CMK (cell line): Measurements from ENCODE around the gene CNTRL.
"Not testable (repeated sequence)": the region's sequence is repeated elsewhere in the genome, so short reads cannot be mapped to it uniquely, and the experiment has no call there.

Experiments
- DNase-seq: peaks from one replicate; pipeline ENCODE4 v3.0.0-alpha.2; 2010; ENCODE audit warnings: low read depth

The CNTRL gene

GRCh38 chr9:121133104-121133816 lies 58.5 kb downstream of the CNTRL start:
- DNase-seq: peak; percentile 17

GRCh38 chr9:121135642-121136041 lies 60.9 kb downstream of the CNTRL start:
- DNase-seq: no peak

GRCh38 chr9:121138561-121138960 lies 63.8 kb downstream of the CNTRL start:
- DNase-seq: no peak

- no peak for DNase-seq
These were observed 64.2 kb downstream of the CNTRL start for GRCh38 chr9:121138973-121139372.

- no peak for DNase-seq
These were observed 65.4 kb downstream of the CNTRL start for GRCh38 chr9:121140162-121140561.

GRCh38 chr9:121141306-121141705 lies 66.6 kb downstream of the CNTRL start:
- DNase-seq: no peak

- DNase-seq: no peak
These were observed 67.0 kb downstream of the CNTRL start for GRCh38 chr9:121141706-121142105.

- no peak for DNase-seq
These were observed 69.0 kb downstream of the CNTRL start for GRCh38 chr9:121143771-121144170.

GRCh38 chr9:121144482-121144881 lies 69.7 kb downstream of the CNTRL start:
- DNase-seq: no peak

GRCh38 chr9:121150188-121150587 lies 75.4 kb downstream of the CNTRL start:
- DNase-seq: no peak

GRCh38 chr9:121153642-121154041 lies 78.9 kb downstream of the CNTRL start:
- DNase-seq: no peak

- no peak for DNase-seq
These were observed 80.0 kb downstream of the CNTRL start for GRCh38 chr9:121154782-121155181.

- DNase-seq: no peak
These were observed 81.5 kb downstream of the CNTRL start for GRCh38 chr9:121156263-121156731.

GRCh38 chr9:121157939-121158338 lies 83.2 kb downstream of the CNTRL start:
- no peak for DNase-seq

- no peak for DNase-seq
These were observed 85.3 kb downstream of the CNTRL start for GRCh38 chr9:121160025-121160424.

- no peak for DNase-seq
These were observed 93.3 kb downstream of the CNTRL start for GRCh38 chr9:121168052-121168451.

GRCh38 chr9:121169094-121169601 lies 94.4 kb downstream of the CNTRL start:
- no peak for DNase-seq

- no peak for DNase-seq
These were observed 96.5 kb downstream of the CNTRL start for GRCh38 chr9:121171236-121171635.

GRCh38 chr9:121172726-121173487 lies 98.2 kb downstream of the CNTRL start:
- no peak for DNase-seq

GRCh38 chr9:121173501-121173900 lies 98.7 kb downstream of the CNTRL start:
- DNase-seq: no peak

- DNase-seq: no peak
These were observed 104.1 kb downstream of the CNTRL start for GRCh38 chr9:121178676-121179372.

GRCh38 chr9:121179373-121179721 lies 104.6 kb downstream of the CNTRL start:
- DNase-seq: not testable (repeated sequence)
